SK-N-SH (cell line): ENCODE data around the gene PLOD1. TPM values are rescaled to one million over a fixed set of nuclear protein-coding genes. Genes with fewer than 3 reads are reported as not detected.
A peak's percentile ranks its signal among the peaks of the same experiment; 100 is the strongest.

ENCODE experiments used
- CTCF ChIA-PET: fragments of 300-600, 350-600 bp; formaldehyde crosslinking; extraction: SDS; loops from one replicate; lab custom pipeline; 2021; lab: Yijun Ruan, JAX
- POLR2A ChIA-PET: fragments of 350-600 bp; sonication (Branson Sonifier 250); formaldehyde crosslinking; extraction: SDS; loops from one replicate; lab custom pipeline; 2020; ENCODE audit warnings: antibody characterized with exemption, inconsistent platforms; lab: Yijun Ruan, JAX
- DNase-seq: peaks from one replicate; pipeline ENCODE4 v3.0.0; 2012
- H2AFZ ChIP-seq: fragments of 200-600 bp; sonication (generic); 2 replicates; pipeline ENCODE4 v1.8.1; 2016; ENCODE audit warnings: antibody characterized with exemption, mild to moderate bottlenecking, low read depth
- H3F3A ChIP-seq: fragments of 200-600 bp; sonication (generic); replicated peaks from 2 replicates; pipeline ENCODE3; 2016; ENCODE audit warnings: antibody characterized with exemption, mild to moderate bottlenecking; ENCODE audit not compliant: insufficient read depth
- H3K27ac ChIP-seq, 2 experiments: fragments of 200-500 bp in 1 of 2; fragments of 200-600 bp in 1 of 2; sonication (Bioruptor generic) in 1 of 2; sonication (generic), shearing (Covaris generic) in 1 of 2; 2 replicates each; pipeline versions ENCODE4 v1.5.1 to v1.6.1; 2014 to 2016; ENCODE audit warnings: low read depth in 2 of 2, inconsistent platforms in 1 of 2, low read length in 1 of 2, mild to moderate bottlenecking in 1 of 2, mixed read lengths in 1 of 2
- H3K27me3 ChIP-seq: fragments of 200-600 bp; sonication (generic), shearing (Covaris generic); 2 replicates; pipeline ENCODE4 v1.6.1; 2016; ENCODE audit warnings: mixed run types; ENCODE audit not compliant: insufficient read depth
- H3K36me3 ChIP-seq, 2 experiments: fragments of 200-500 bp in 1 of 2; fragments of 200-600 bp in 1 of 2; sonication (Bioruptor generic) in 1 of 2; sonication (generic) in 1 of 2; replicated peaks in 1 of 2; 2 replicates each; pipeline versions ENCODE3 to v1.5.1; 2014 to 2016; ENCODE audit warnings: low read length in 1 of 2, mild to moderate bottlenecking in 1 of 2; ENCODE audit not compliant: insufficient read depth in 2 of 2, control insufficient read depth in 1 of 2
- H3K4me1 ChIP-seq, 2 experiments: fragments of 200-500 bp in 1 of 2; fragments of 200-600 bp in 1 of 2; sonication (Bioruptor generic) in 1 of 2; sonication (generic), shearing (Covaris generic) in 1 of 2; 2 replicates each; pipeline versions ENCODE4 v1.5.1 to v1.6.1; 2014 to 2016; ENCODE audit warnings: low read depth in 1 of 2, low read length in 1 of 2, mixed run types in 1 of 2; ENCODE audit not compliant: insufficient read depth in 2 of 2, control insufficient read depth in 1 of 2
- H3K4me2 ChIP-seq: fragments of 200-600 bp; sonication (generic), shearing (Covaris generic); 2 replicates; pipeline ENCODE4 v1.6.1; 2017; ENCODE audit warnings: mixed run types
- H3K4me3 ChIP-seq, 2 experiments: fragments of 200-500 bp in 1 of 2; fragments of 200-600 bp in 1 of 2; sonication (Bioruptor generic) in 1 of 2; sonication (generic), shearing (Covaris generic) in 1 of 2; 2 replicates each; pipeline versions ENCODE4 v1.5.1 to v1.8.1; 2014 to 2016; ENCODE audit warnings: low read depth in 2 of 2, inconsistent platforms in 1 of 2, low read length in 1 of 2, mild to moderate bottlenecking in 1 of 2, mixed read lengths in 1 of 2, moderate library complexity in 1 of 2
- H3K79me2 ChIP-seq: fragments of 200-600 bp; sonication (generic); 2 replicates; pipeline ENCODE4 v1.8.1; 2017; ENCODE audit warnings: mild to moderate bottlenecking; ENCODE audit not compliant: insufficient read depth
- H3K9ac ChIP-seq: fragments of 200-600 bp; sonication (generic); 2 replicates; pipeline ENCODE4 v1.6.1; 2017; ENCODE audit warnings: mixed run types
- H3K9me2 ChIP-seq: fragments of 200-600 bp; sonication (generic); 2 replicates; pipeline ENCODE4 v1.6.1; 2017; ENCODE audit warnings: mixed run types
- H3K9me3 ChIP-seq: fragments of 200-600 bp; sonication (generic); 2 replicates; pipeline ENCODE4 v1.6.1; 2017; ENCODE audit warnings: mixed run types, mild to moderate bottlenecking, moderate library complexity
- H4K20me1 ChIP-seq: fragments of 200-600 bp; sonication (generic); 2 replicates; pipeline ENCODE4 v1.6.1; 2017; ENCODE audit warnings: mild to moderate bottlenecking, mixed run types; ENCODE audit not compliant: insufficient read depth
- CHD2 ChIP-seq: fragments of 150-350 bp; IDR thresholded peaks from 2 replicates; pipeline ENCODE4 v1.6.1; 2018; ENCODE audit warnings: low read length; ENCODE audit not compliant: partially characterized antibody
- ELF1 ChIP-seq: IDR thresholded peaks from 2 replicates; pipeline ENCODE4 v1.4.0; 2012
- EP300 ChIP-seq, 2 experiments: IDR thresholded peaks; 2 replicates each; pipeline versions ENCODE4 v1.4.0 to v1.6.1; 2012; ENCODE audit warnings: borderline replicate concordance in 1 of 2, low read depth in 1 of 2, low read length in 1 of 2
- FOSL2 ChIP-seq: IDR thresholded peaks from 2 replicates; pipeline ENCODE4 v1.4.0; 2012; ENCODE audit warnings: low read depth, mild to moderate bottlenecking, moderate library complexity, borderline replicate concordance
- FOXM1 ChIP-seq: IDR thresholded peaks from 2 replicates; pipeline ENCODE4 v1.4.0; 2012; ENCODE audit warnings: low read depth, mild to moderate bottlenecking
- PBX3 ChIP-seq: IDR thresholded peaks from 2 replicates; pipeline ENCODE4; 2012
- RAD21 ChIP-seq: IDR thresholded peaks from 2 replicates; pipeline ENCODE4 v1.6.1; 2012; ENCODE audit warnings: mild to moderate bottlenecking, low read length
- RXRA ChIP-seq: IDR thresholded peaks from 2 replicates; pipeline ENCODE4 v1.4.0; 2012; ENCODE audit warnings: low read depth, mild to moderate bottlenecking, borderline replicate concordance
- TAF1 ChIP-seq: IDR thresholded peaks from 2 replicates; pipeline ENCODE4 v1.6.1; 2012; ENCODE audit warnings: low read depth, mild to moderate bottlenecking, low read length, moderate library complexity, borderline replicate concordance
- TCF12 ChIP-seq: IDR thresholded peaks from 2 replicates; pipeline ENCODE4 v1.4.0; 2012
- WGBS: methylation state at CpG from one replicate; pipeline ENCODE4 v1.1.6; 2017; ENCODE audit warnings: low lambda C conversion rate; 5-methylcytosine and 5-hydroxymethylcytosine counted together
- polyA plus RNA-seq, 3 experiments: library from polyadenylated mRNA; depleted of rRNA; stranded (reverse); fragments of >200 nt; gene quantifications; 2 replicates each; pipeline ENCODE4 v1.2.3, GENCODE V29; 2012
- TF ChIP-seq, protein P1 (sequence below): fragments of 150-350 bp; IDR thresholded peaks from 2 replicates; pipeline ENCODE4 v1.6.1; 2016; ENCODE audit warnings: mild to moderate bottlenecking, low read depth, low read length

The PLOD1 gene
- polyA plus RNA-seq, 1 of the 3 experiments (the other 2 are of a cell fraction): 257 TPM

DNA sequence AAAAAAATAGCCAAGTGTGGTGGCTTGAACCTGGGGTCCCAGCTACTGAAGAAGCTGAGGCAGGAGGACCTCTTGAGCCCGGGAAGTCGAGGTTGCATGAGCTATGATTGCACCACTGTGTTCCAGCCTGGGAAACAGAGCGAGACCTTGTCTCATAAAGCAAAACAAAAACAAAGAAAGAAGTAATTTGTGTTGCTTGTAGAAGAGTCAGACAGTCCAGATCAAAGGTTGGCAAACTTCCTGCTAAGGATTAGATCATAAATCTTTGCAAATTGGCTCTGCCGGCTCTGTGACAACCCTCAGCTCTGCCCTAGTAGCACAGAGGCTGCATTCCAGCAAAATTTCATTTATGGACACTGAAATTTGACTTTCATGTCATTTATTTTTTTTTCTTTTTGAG, 26.7 kb downstream of the PLOD1 start:
- no peak overlapping the region for H3K9ac ChIP-seq
- no peak overlapping the region for H3K4me3 ChIP-seq
- TF ChIP-seq PBX3 (0 out of 2 replicates have a peak, but pooled peaks have one; percentile 20), RAD21 (no peak)
- POLR2A ChIA-PET: interaction anchor here (0.7 kb wide), 1 partner anchor 16 kb away, joined by 3 read pairs; no protein-coding TSS in a partner anchor
- no peak for DNase-seq
- H4K20me1 ChIP-seq: no peaks in the 10 kb centered on the region
- no peaks in the 10 kb centered on the region for H3K9me2 ChIP-seq
- no peaks in the 10 kb centered on the region for H3F3A ChIP-seq
- WGBS: 64% methylated on average over 4 of the region's 4 CpGs
- H2AFZ ChIP-seq: no peak overlapping the region
- H3K4me1 ChIP-seq: no peaks in the 10 kb centered on the region
- H3K27me3 ChIP-seq: no peaks in the 10 kb centered on the region
- no peaks in the 10 kb centered on the region for H3K79me2 ChIP-seq
- H3K9me3 ChIP-seq: no peaks in the 10 kb centered on the region
- no peak overlapping the region for H3K4me2 ChIP-seq
- H3K36me3 ChIP-seq: peaks cover 21 to 42% of the 10 kb centered on the region in 2 experiments
- no peak overlapping the region for H3K27ac ChIP-seq
- CTCF ChIA-PET: no interaction called here

GRCh38 chr1:11963622-11964021, 29.1 kb downstream of the PLOD1 start:
- no peak overlapping the region for H3K4me3 ChIP-seq
- ChIA-PET POLR2A (interaction anchor here (1.3 kb wide), 1 partner anchor 10 kb away, joined by 3 read pairs; no protein-coding TSS in a partner anchor), CTCF (no interaction called here)
- no peaks in the 10 kb centered on the region for H3K27me3 ChIP-seq
- no peak overlapping the region for H2AFZ ChIP-seq
- no peaks in the 10 kb centered on the region for H3K9me3 ChIP-seq
- 94% methylated on average over 3 of the region's 3 CpGs for WGBS
- H3K79me2 ChIP-seq: no peaks in the 10 kb centered on the region
- H3K9ac ChIP-seq: no peak overlapping the region
- H3K9me2 ChIP-seq: no peaks in the 10 kb centered on the region
- H4K20me1 ChIP-seq: no peaks in the 10 kb centered on the region
- H3K4me2 ChIP-seq: no peak overlapping the region
- H3K27ac ChIP-seq: no peak overlapping the region
- DNase-seq: no peak
- H3F3A ChIP-seq: no peaks in the 10 kb centered on the region
- peaks cover 20 to 21% of the 10 kb centered on the region in 2 experiments for H3K36me3 ChIP-seq
- TF ChIP-seq PBX3 (no peak), TCF12 (no peak), RXRA (no peak), ELF1 (no peak), EP300 (IDR thresholded peaks at IDR 0.05; ENCODE audit: borderline replicate concordance in 1 of 2, low read depth in 1 of 2, low read length in 1 of 2) (no peak), TAF1 (no peak), CHD2 (no peak), RAD21 (no peak), FOXM1 (no peak), FOSL2 (no peak)
- TF ChIP-seq, protein P1, sequence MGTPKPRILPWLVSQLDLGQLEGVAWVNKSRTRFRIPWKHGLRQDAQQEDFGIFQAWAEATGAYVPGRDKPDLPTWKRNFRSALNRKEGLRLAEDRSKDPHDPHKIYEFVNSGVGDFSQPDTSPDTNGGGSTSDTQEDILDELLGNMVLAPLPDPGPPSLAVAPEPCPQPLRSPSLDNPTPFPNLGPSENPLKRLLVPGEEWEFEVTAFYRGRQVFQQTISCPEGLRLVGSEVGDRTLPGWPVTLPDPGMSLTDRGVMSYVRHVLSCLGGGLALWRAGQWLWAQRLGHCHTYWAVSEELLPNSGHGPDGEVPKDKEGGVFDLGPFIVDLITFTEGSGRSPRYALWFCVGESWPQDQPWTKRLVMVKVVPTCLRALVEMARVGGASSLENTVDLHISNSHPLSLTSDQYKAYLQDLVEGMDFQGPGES: no peak
- TF ChIP-seq, all 33 proteins: peak for 0
- no peaks in the 10 kb centered on the region for H3K4me1 ChIP-seq
